GM23338 (cell line): Measurements from ENCODE around the gene SELENOH. TPM values are rescaled to one million over a fixed set of nuclear protein-coding genes. Genes with fewer than 3 reads are reported as not detected.

ENCODE experiments used
- ATAC-seq: fragments of 200-7000 bp; cut with Tn5 transposase; 3 replicates; pipeline ENCODE4 v1.9.1; 2020
- DNase-seq: peaks from one replicate; pipeline ENCODE4 v3.0.0-alpha.2; 2015; ENCODE audit warnings: low spot score
- H2AFZ ChIP-seq: fragments of 200-600 bp; sonication (generic); 2 replicates; pipeline ENCODE4 v1.8.0; 2016; ENCODE audit warnings: antibody characterized with exemption, mild to moderate bottlenecking, moderate library complexity
- H3F3A ChIP-seq: fragments of 200-600 bp; sonication (generic); replicated peaks from 2 replicates; pipeline ENCODE4 v1.8.0; 2017; ENCODE audit warnings: antibody characterized with exemption, mixed run types, low read depth
- H3K27ac ChIP-seq: fragments of 200-600 bp; sonication (generic); 2 replicates; pipeline ENCODE4 v1.6.1; 2016; ENCODE audit warnings: low read depth
- H3K27me3 ChIP-seq: fragments of 200-600 bp; sonication (generic); 2 replicates; pipeline ENCODE4 v1.8.0; 2016; ENCODE audit warnings: mild to moderate bottlenecking, mixed run types, moderate library complexity; ENCODE audit not compliant: insufficient read depth
- H3K36me3 ChIP-seq: fragments of 200-600 bp; sonication (generic); 2 replicates; pipeline ENCODE4 v1.8.0; 2016; ENCODE audit warnings: mild to moderate bottlenecking; ENCODE audit not compliant: insufficient read depth
- H3K4me1 ChIP-seq: fragments of 200-600 bp; sonication (generic); 2 replicates; pipeline ENCODE4 v1.8.0; 2016; ENCODE audit warnings: mild to moderate bottlenecking, moderate library complexity; ENCODE audit not compliant: insufficient read depth
- H3K4me2 ChIP-seq: fragments of 200-600 bp; sonication (generic); 2 replicates; pipeline ENCODE4 v1.7.1; 2017; ENCODE audit warnings: mixed run types
- H3K4me3 ChIP-seq: fragments of 200-600 bp; sonication (generic); 2 replicates; pipeline ENCODE4 v1.6.1; 2016; ENCODE audit warnings: mixed run types
- H3K79me2 ChIP-seq: fragments of 200-600 bp; sonication (generic); replicated peaks from 2 replicates; pipeline ENCODE4 v1.8.0; 2017; ENCODE audit warnings: mild to moderate bottlenecking; ENCODE audit not compliant: insufficient read depth
- H3K9me2 ChIP-seq: fragments of 200-600 bp; sonication (generic); 2 replicates; pipeline ENCODE4 v1.8.0; 2017; ENCODE audit not compliant: insufficient read depth
- H4K20me1 ChIP-seq: fragments of 200-600 bp; sonication (generic); replicated peaks from 2 replicates; pipeline ENCODE4 v1.8.0; 2017; ENCODE audit warnings: mild to moderate bottlenecking; ENCODE audit not compliant: insufficient read depth
- H3K27ac Mint-ChIP-seq: 2 replicates; pipeline ENCODE4 v1.8.0; 2020; ENCODE audit warnings: inconsistent platforms, mild to moderate bottlenecking, moderate library complexity, mixed read lengths
- H3K27me3 Mint-ChIP-seq: 3 replicates; pipeline ENCODE4 v1.8.0; 2022; ENCODE audit warnings: low read depth, mild to moderate bottlenecking, moderate library complexity, mixed read lengths, inconsistent platforms; ENCODE audit not compliant: insufficient read depth, poor library complexity
- H3K36me3 Mint-ChIP-seq: 3 replicates; pipeline ENCODE4 v1.8.0; 2021; ENCODE audit warnings: low read depth, mild to moderate bottlenecking, inconsistent platforms, moderate library complexity, mixed read lengths
- H3K4me1 Mint-ChIP-seq: 3 replicates; pipeline ENCODE4 v1.8.0; 2020; ENCODE audit warnings: mild to moderate bottlenecking, inconsistent platforms, mixed read lengths
- H3K4me3 Mint-ChIP-seq: 3 replicates; pipeline ENCODE4 v1.8.0; 2021; ENCODE audit warnings: moderate library complexity, mild to moderate bottlenecking, inconsistent platforms, mixed read lengths
- H3K9me3 Mint-ChIP-seq: 3 replicates; pipeline ENCODE4 v1.8.0; 2020; ENCODE audit warnings: moderate library complexity, mild to moderate bottlenecking, inconsistent platforms, mixed read lengths
- CREB1 ChIP-seq: fragments of 250-450 bp; sonication (Bioruptor Pico); IDR thresholded peaks from 2 replicates; pipeline ENCODE4 v1.5.0; 2020; ENCODE audit warnings: low read depth, mild to moderate bottlenecking, moderate library complexity
- EZH2 ChIP-seq: fragments of 200-600 bp; sonication (generic); IDR thresholded peaks from one replicate; pipeline ENCODE4 v1.8.0; 2017; ENCODE audit warnings: antibody characterized with exemption, mild to moderate bottlenecking, low read depth; ENCODE audit not compliant: unreplicated experiment
- JUNB ChIP-seq: IDR thresholded peaks from one replicate; pipeline ENCODE4 v1.6.1; 2016; ENCODE audit warnings: antibody characterized with exemption; ENCODE audit not compliant: unreplicated experiment
- NANOG ChIP-seq: IDR thresholded peaks from 2 replicates; pipeline ENCODE4 v1.6.1; 2016; ENCODE audit warnings: antibody characterized with exemption, borderline replicate concordance
- POLR2AphosphoS5 ChIP-seq: IDR thresholded peaks from 2 replicates; pipeline ENCODE4 v1.6.1; 2016; ENCODE audit warnings: antibody characterized with exemption, low read depth
- STAT1 ChIP-seq: IDR thresholded peaks from one replicate; pipeline ENCODE4 v1.6.1; 2016; ENCODE audit warnings: antibody characterized with exemption; ENCODE audit not compliant: unreplicated experiment
- polyA plus RNA-seq: library from polyadenylated mRNA; unstranded; fragments of >200 nt; fragmentation: Nextera tagmentation; extraction: Ambion mirVana; gene quantifications from 2 replicates; pipeline ENCODE4 v1.2.1, GENCODE V29; 2016
- total RNA-seq: library from RNA; depleted of rRNA; stranded (reverse); fragments of >200 nt; shearing (Covaris generic); gene quantifications from 2 replicates; pipeline ENCODE4 v1.2.3, GENCODE V29; 2014
- TF ChIP-seq, protein P1 (sequence below): IDR thresholded peaks from one replicate; pipeline ENCODE4 v1.6.1; 2018; ENCODE audit warnings: antibody characterized with exemption; ENCODE audit not compliant: unreplicated experiment
- TF ChIP-seq, protein P2 (sequence below): fragments of 250-450 bp; sonication (Bioruptor Pico); IDR thresholded peaks from 2 replicates; pipeline ENCODE4 v1.5.0; 2020; ENCODE audit warnings: mild to moderate bottlenecking, moderate library complexity
- TF ChIP-seq, protein P3 (sequence below): IDR thresholded peaks from 2 replicates; pipeline ENCODE4 v1.6.1; 2016; ENCODE audit warnings: antibody characterized with exemption

The SELENOH gene
- total and polyA plus RNA-seq, 2 experiments from 2014 or later: 282 to 379 TPM

DNA sequence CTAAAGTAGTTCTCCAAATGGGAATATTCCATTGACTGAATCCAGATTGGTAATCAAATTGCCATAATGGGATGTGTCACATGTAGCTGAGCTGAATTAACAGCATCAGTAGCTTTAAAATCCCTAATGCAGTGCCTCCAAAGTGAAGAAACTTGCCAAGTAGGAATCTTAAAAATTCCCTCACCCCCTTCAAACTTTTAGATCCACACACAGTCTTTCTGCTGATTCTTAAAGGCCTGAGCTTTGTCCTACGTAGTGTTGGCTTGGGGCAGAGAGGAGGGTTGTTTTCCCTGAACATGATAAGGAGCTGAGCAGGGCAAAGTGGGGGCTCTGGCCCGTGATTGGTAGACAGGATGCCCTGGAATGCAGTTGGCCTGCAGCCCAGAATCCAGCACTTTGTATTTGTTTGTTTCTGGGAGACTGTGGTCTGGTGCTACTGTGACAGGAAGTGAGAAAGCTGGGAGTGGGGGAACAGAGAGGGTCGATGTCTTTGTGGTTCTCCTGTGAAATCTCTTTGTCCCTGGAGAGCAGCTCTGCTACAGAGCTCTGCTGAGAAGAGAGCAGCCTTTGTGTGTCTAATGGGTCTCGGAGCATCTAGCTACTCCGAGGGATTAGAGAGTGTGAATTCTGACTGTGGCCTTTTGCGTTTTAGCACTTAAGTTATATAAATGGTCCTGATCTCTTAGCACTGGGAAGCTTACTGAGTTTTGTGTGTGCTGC is 37.2 kb downstream of the SELENOH start:
- no peaks in the 10 kb centered on the region for H3K9me3 Mint-ChIP-seq
- peaks cover 89% of the 10 kb centered on the region for H3K79me2 ChIP-seq
- peaks cover 88% of the 10 kb centered on the region for H3K4me1 Mint-ChIP-seq
- peak overlapping the region; percentile 28 for H3K4me3 ChIP-seq
- H3F3A ChIP-seq: no peaks in the 10 kb centered on the region; the same call in 1 of the 2 replicates
- H3K4me3 Mint-ChIP-seq: peak overlapping the region; percentile 50
- H3K4me2 ChIP-seq: peak overlapping the region; percentile 64
- peak; percentile 71 for ATAC-seq
- H3K27ac ChIP-seq: peak overlapping the region; percentile 98
- peak; percentile 96 for DNase-seq
- H3K27me3 Mint-ChIP-seq: peaks cover 10% of the 10 kb centered on the region
- no peak overlapping the region for H2AFZ ChIP-seq
- H3K36me3 ChIP-seq: no peaks in the 10 kb centered on the region
- no peaks in the 10 kb centered on the region for H3K27me3 ChIP-seq
- H3K27ac Mint-ChIP-seq: peak overlapping the region; percentile 99
- peaks cover 59% of the 10 kb centered on the region for H3K4me1 ChIP-seq
- TF ChIP-seq, protein P1, sequence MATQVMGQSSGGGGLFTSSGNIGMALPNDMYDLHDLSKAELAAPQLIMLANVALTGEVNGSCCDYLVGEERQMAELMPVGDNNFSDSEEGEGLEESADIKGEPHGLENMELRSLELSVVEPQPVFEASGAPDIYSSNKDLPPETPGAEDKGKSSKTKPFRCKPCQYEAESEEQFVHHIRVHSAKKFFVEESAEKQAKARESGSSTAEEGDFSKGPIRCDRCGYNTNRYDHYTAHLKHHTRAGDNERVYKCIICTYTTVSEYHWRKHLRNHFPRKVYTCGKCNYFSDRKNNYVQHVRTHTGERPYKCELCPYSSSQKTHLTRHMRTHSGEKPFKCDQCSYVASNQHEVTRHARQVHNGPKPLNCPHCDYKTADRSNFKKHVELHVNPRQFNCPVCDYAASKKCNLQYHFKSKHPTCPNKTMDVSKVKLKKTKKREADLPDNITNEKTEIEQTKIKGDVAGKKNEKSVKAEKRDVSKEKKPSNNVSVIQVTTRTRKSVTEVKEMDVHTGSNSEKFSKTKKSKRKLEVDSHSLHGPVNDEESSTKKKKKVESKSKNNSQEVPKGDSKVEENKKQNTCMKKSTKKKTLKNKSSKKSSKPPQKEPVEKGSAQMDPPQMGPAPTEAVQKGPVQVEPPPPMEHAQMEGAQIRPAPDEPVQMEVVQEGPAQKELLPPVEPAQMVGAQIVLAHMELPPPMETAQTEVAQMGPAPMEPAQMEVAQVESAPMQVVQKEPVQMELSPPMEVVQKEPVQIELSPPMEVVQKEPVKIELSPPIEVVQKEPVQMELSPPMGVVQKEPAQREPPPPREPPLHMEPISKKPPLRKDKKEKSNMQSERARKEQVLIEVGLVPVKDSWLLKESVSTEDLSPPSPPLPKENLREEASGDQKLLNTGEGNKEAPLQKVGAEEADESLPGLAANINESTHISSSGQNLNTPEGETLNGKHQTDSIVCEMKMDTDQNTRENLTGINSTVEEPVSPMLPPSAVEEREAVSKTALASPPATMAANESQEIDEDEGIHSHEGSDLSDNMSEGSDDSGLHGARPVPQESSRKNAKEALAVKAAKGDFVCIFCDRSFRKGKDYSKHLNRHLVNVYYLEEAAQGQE: no peak
- no peak for TF ChIP-seq POLR2AphosphoS5
- peak; percentile 30; the same call in 1 of the 2 replicates for TF ChIP-seq CREB1
- TF ChIP-seq JUNB: no peak
- no peak for TF ChIP-seq NANOG
- no peak for TF ChIP-seq STAT1
- TF ChIP-seq, protein P2, sequence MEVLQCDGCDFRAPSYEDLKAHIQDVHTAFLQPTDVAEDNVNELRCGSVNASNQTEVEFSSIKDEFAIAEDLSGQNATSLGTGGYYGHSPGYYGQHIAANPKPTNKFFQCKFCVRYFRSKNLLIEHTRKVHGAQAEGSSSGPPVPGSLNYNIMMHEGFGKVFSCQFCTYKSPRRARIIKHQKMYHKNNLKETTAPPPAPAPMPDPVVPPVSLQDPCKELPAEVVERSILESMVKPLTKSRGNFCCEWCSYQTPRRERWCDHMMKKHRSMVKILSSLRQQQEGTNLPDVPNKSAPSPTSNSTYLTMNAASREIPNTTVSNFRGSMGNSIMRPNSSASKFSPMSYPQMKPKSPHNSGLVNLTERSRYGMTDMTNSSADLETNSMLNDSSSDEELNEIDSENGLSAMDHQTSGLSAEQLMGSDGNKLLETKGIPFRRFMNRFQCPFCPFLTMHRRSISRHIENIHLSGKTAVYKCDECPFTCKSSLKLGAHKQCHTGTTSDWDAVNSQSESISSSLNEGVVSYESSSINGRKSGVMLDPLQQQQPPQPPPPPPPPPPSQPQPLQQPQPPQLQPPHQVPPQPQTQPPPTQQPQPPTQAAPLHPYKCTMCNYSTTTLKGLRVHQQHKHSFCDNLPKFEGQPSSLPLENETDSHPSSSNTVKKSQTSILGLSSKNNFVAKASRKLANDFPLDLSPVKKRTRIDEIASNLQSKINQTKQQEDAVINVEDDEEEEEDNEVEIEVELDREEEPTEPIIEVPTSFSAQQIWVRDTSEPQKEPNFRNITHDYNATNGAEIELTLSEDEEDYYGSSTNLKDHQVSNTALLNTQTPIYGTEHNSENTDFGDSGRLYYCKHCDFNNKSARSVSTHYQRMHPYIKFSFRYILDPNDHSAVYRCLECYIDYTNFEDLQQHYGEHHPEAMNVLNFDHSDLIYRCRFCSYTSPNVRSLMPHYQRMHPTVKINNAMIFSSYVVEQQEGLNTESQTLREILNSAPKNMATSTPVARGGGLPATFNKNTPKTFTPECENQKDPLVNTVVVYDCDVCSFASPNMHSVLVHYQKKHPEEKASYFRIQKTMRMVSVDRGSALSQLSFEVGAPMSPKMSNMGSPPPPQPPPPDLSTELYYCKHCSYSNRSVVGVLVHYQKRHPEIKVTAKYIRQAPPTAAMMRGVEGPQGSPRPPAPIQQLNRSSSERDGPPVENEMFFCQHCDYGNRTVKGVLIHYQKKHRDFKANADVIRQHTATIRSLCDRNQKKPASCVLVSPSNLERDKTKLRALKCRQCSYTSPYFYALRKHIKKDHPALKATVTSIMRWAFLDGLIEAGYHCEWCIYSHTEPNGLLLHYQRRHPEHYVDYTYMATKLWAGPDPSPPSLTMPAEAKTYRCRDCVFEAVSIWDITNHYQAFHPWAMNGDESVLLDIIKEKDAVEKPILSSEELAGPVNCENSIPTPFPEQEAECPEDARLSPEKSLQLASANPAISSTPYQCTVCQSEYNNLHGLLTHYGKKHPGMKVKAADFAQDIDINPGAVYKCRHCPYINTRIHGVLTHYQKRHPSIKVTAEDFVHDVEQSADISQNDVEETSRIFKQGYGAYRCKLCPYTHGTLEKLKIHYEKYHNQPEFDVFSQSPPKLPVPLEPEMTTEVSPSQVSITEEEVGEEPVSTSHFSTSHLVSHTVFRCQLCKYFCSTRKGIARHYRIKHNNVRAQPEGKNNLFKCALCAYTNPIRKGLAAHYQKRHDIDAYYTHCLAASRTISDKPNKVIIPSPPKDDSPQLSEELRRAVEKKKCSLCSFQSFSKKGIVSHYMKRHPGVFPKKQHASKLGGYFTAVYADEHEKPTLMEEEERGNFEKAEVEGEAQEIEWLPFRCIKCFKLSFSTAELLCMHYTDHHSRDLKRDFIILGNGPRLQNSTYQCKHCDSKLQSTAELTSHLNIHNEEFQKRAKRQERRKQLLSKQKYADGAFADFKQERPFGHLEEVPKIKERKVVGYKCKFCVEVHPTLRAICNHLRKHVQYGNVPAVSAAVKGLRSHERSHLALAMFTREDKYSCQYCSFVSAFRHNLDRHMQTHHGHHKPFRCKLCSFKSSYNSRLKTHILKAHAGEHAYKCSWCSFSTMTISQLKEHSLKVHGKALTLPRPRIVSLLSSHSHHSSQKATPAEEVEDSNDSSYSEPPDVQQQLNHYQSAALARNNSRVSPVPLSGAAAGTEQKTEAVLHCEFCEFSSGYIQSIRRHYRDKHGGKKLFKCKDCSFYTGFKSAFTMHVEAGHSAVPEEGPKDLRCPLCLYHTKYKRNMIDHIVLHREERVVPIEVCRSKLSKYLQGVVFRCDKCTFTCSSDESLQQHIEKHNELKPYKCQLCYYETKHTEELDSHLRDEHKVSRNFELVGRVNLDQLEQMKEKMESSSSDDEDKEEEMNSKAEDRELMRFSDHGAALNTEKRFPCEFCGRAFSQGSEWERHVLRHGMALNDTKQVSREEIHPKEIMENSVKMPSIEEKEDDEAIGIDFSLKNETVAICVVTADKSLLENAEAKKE (CRISPR knock-in tag): peak; percentile 63
- TF ChIP-seq EZH2: no peak
- TF ChIP-seq, protein P3, sequence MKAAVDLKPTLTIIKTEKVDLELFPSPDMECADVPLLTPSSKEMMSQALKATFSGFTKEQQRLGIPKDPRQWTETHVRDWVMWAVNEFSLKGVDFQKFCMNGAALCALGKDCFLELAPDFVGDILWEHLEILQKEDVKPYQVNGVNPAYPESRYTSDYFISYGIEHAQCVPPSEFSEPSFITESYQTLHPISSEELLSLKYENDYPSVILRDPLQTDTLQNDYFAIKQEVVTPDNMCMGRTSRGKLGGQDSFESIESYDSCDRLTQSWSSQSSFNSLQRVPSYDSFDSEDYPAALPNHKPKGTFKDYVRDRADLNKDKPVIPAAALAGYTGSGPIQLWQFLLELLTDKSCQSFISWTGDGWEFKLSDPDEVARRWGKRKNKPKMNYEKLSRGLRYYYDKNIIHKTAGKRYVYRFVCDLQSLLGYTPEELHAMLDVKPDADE: no peak
- no peaks in the 10 kb centered on the region for H3K9me2 ChIP-seq
- H3K36me3 Mint-ChIP-seq: peaks cover 2% of the 10 kb centered on the region; the same call in 1 of the 3 replicates
- H4K20me1 ChIP-seq: no peaks in the 10 kb centered on the region; the same call in 1 of the 2 replicates
